ENCODE results near the gene FOCAD. TPM values are rescaled to one million over a fixed set of nuclear protein-coding genes. Genes with fewer than 3 reads are reported as not detected.

Gene FOCAD
- total RNA-seq, 1 donor from 2014 or later, result 25.5 TPM

- no peak overlapping the region for H3K4me3 ChIP-seq
- no peak for DNase-seq
- intact Hi-C loops (cut with DNase I), result no loop called here
- H3K36me3 ChIP-seq, result no peaks in the 10 kb centered on the region
- H3K27ac ChIP-seq, result no peak overlapping the region
- ATAC-seq, result no peak
- no peaks in the 10 kb centered on the region for H3K27me3 ChIP-seq
- no peaks in the 10 kb centered on the region for H3K4me1 ChIP-seq
- H3K9me3 ChIP-seq, result no peaks in the 10 kb centered on the region
- no peak for TF ChIP-seq CTCF (IDR thresholded peaks at IDR 0.05)
These were observed 220.9 kb downstream of the FOCAD start for GRCh38 chr9:20904995-20905394.

GRCh38 chr9:20906326-20906725 is 222.3 kb downstream of the FOCAD start:
- ATAC-seq (no peak), DNase-seq (no peak)
- intact Hi-C loops (cut with DNase I), result no loop called here
- no peak overlapping the region for H3K4me3 ChIP-seq
- H3K27me3 ChIP-seq, result no peaks in the 10 kb centered on the region
- no peak overlapping the region for H3K27ac ChIP-seq
- H3K4me1 ChIP-seq, result no peaks in the 10 kb centered on the region
- no peaks in the 10 kb centered on the region for H3K9me3 ChIP-seq
- TF ChIP-seq CTCF (IDR thresholded peaks at IDR 0.05), result no peak
- H3K36me3 ChIP-seq, result no peaks in the 10 kb centered on the region

GRCh38 chr9:20908461-20908860 is 224.4 kb downstream of the FOCAD start:
- intact Hi-C loops (cut with DNase I), result no loop called here
- Histone ChIP-seq H3K27me3 (no peaks in the 10 kb centered on the region), H3K4me3 (no peak overlapping the region), H3K9me3 (no peaks in the 10 kb centered on the region), H3K36me3 (peaks cover 4% of the 10 kb centered on the region), H3K4me1 (no peaks in the 10 kb centered on the region), H3K27ac (no peak overlapping the region)
- DNase-seq (no peak), ATAC-seq (no peak)
- no peak for TF ChIP-seq CTCF (IDR thresholded peaks at IDR 0.05)

- no peak overlapping the region for H3K4me3 ChIP-seq
- no peak for ATAC-seq
These were observed 230.5 kb downstream of the FOCAD start for GRCh38 chr9:20914556-20914955.

GRCh38 chr9:20921362-20921761 is 237.3 kb downstream of the FOCAD start:
- Histone ChIP-seq H3K4me1 (no peaks in the 10 kb centered on the region), H3K9me3 (no peaks in the 10 kb centered on the region), H3K36me3 (peaks cover 8% of the 10 kb centered on the region), H3K27me3 (no peaks in the 10 kb centered on the region), H3K27ac (no peak overlapping the region), H3K4me3 (no peak overlapping the region)
- ATAC-seq (no peak), DNase-seq (no peak)
- TF ChIP-seq CTCF (IDR thresholded peaks at IDR 0.05), result no peak
- intact Hi-C loops (cut with DNase I), result no loop called here

More at GRCh38 chr9:20914556-20914955, 230.5 kb downstream of the FOCAD start:
- Histone ChIP-seq H3K27me3 (no peaks in the 10 kb centered on the region), H3K4me1 (no peaks in the 10 kb centered on the region), H3K36me3 (peaks cover 12% of the 10 kb centered on the region), H3K9me3 (no peaks in the 10 kb centered on the region), H3K27ac (no peak overlapping the region)
- TF ChIP-seq CTCF (IDR thresholded peaks at IDR 0.05), result no peak
- intact Hi-C loops (cut with DNase I), result no loop called here
- no peak for DNase-seq

Measured in upper lobe of right lung (tissue), 1 donor.